AG10803 (cell line): Measurements from ENCODE around the gene RAB29.

Experiments
- DNase-seq: peaks from one replicate; pipeline ENCODE4 v3.0.0; 2010; ENCODE audit warnings: low read depth
- H3K4me3 ChIP-seq: 2 replicates; pipeline ENCODE4 v1.5.1; 2011; ENCODE audit warnings: mild to moderate bottlenecking, low read length, control low read depth
- TF ChIP-seq, protein P1 (sequence below): conservative IDR thresholded peaks from 2 replicates; pipeline ENCODE4 v1.5.1; 2011; ENCODE audit warnings: mild to moderate bottlenecking, low read length, control low read depth, inconsistent platforms

Gene RAB29

DNA sequence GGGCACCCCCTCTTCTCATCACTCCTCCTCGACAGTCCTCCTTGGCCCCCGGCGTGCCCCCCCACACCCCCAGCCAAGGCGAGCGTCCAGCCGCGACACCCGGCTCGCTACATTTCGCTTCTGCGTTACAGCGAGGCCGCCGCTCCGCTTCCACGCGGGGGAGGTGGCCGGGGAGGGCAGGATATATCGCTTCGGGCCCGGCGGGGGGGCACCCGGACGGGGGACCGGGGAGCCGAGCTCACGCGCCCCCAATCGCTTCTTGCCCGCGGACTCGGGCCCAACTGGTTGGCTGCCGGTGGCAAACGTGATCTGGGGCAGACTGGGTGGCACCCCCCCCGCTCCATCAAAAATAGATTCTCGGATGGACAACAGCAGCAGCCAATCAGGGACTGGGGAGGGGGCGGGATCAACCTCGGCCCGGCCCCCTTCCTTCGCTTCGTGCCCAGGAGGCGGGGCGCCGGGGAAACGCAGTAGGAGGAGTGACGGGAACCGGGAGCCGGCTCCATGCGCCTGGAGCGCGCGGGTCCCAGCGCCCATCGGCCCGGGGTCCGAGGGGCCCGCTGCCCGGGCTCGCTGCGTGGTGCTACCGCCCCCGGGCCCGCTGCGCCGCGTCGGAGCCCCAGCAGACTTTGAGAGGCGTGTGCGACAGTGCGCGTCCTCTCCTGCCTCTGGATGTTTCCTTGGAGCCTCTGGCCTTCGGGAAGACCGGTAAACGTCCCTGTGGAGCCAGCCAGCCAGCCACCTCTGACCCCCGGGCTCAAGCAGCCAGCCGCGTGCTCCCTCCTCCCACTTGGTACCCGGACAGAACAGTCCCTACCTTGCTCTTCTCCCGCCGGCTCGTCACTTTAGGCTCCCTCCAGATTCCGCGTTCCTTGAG is 37.8 kb upstream of the RAB29 start, which contains the start of gene SLC41A1:
Gene SLC41A1, minus strand, starts transcription at position 321 of the 877 bp plus-strand sequence. CDS start 2,757 bp downstream, outside the sequence.
- TF ChIP-seq, protein P1, sequence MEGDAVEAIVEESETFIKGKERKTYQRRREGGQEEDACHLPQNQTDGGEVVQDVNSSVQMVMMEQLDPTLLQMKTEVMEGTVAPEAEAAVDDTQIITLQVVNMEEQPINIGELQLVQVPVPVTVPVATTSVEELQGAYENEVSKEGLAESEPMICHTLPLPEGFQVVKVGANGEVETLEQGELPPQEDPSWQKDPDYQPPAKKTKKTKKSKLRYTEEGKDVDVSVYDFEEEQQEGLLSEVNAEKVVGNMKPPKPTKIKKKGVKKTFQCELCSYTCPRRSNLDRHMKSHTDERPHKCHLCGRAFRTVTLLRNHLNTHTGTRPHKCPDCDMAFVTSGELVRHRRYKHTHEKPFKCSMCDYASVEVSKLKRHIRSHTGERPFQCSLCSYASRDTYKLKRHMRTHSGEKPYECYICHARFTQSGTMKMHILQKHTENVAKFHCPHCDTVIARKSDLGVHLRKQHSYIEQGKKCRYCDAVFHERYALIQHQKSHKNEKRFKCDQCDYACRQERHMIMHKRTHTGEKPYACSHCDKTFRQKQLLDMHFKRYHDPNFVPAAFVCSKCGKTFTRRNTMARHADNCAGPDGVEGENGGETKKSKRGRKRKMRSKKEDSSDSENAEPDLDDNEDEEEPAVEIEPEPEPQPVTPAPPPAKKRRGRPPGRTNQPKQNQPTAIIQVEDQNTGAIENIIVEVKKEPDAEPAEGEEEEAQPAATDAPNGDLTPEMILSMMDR = no peak
- H3K4me3 ChIP-seq = peak within 1 kb of the TSS; percentile 83
- DNase-seq = peak; percentile 90

DNA sequence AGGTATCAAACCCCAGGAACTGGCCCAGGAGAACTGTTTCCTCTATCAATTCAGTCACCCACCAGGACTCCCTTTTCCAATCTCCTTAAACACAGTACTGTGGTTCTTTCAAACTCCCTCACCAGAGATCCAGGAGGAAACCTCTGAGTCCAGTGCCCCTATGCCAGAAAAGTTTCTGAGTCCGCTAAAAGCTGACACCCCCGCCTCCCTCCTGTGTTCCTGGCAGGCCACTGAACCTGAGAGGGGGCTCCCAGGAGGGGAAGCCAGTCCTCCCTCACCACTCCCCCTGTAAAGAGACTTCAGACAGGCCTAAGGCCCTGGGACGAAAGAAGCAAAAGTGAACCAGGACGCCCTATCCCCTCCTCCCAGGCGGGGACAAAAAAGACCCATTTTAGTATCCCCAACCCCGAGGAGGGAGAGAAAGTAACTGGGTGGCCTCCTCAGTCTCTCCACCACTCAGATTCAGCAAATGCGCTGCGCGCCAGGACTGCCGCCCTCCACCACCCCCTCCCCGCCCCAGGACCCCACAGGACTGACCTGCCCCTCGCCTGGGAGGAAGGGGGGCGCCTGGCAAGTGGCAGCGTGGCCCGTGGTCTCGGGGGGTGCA is 37.1 kb upstream of the RAB29 start:
- no peak for DNase-seq
- peak overlapping the region; percentile 83 for H3K4me3 ChIP-seq
- TF ChIP-seq, protein P1 = no peak

DNA sequence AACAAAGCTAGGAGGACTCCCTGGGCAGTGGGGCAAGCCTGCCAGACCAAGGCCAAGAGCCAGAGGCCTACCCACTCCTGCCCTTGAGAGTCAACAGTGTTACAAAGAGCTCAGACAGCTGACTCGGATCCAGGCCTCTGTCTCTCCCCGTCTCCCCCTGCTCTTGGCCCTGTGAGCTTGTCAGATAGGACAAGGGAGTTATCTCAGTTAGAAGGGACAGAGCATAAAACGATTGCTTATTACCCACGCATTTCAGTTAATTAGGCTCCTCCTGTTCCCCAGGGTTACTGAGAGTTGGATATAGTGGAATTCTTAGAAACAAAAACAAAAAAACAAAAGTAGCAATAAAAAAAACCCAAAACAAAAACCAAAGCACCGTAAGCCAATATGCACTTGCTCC is 36.4 kb upstream of the RAB29 start:
- TF ChIP-seq, protein P1 = no peak
- no peak for DNase-seq
- peak overlapping the region; percentile 83 for H3K4me3 ChIP-seq

DNA sequence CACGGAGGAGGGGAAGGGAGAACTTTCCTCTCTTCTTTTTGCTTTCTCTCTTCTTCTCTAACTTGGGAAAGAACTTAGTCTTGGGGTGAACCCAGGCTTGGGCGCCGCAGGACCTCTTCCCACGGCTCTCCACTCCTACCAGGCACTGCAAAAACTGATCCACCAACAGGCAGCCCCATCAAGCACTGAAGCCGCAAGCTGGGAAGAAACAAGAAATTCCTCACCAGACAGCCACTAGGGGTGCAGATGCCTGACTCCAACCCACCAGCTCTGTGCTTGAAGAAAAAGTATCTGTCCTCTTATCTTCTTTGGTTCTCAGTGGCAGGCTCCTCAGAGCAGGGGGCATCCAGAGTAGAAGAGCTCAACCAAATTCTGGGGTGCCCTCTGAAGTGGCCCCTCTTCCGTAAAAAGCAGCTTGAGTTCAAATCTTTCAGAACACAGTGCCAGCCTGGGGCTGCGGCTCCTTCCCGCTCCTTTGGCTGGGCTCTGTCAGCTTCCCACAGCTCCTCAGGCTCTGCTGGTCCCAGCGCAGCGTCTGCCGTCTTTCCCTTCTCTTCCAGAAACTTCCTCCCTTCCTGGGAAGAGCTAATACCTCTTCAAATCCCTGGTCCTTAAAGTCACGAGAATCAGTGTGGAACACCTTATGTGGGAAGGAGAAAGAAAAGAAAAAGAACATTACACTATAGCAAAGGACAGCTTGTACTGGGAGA is 35.3 kb upstream of the RAB29 start:
- TF ChIP-seq, protein P1 = peak; percentile 30
- no peak overlapping the region for H3K4me3 ChIP-seq
- no peak for DNase-seq

DNA sequence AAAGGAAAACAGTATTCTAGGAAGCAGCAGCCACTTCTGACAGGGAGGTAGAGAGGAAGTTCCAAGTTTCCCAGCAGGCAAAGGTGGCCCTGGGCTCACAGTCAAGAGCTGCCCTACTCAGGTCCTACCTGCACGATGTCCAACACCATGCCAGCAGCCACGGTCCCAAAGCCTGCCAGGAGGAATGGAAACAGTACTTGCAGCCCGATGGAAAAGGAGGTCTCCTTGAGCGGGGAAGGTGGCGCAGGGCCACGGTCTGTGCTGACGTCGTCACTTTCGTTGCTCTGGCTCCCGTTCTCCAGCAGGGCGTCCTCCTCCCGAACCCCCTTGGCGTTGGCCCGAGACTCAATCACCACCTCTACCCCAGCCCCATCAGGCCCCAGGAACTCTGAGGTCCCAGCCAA is 34.7 kb upstream of the RAB29 start:
- H3K4me3 ChIP-seq = no peak overlapping the region
- no peak for DNase-seq
- TF ChIP-seq, protein P1 = no peak

DNA sequence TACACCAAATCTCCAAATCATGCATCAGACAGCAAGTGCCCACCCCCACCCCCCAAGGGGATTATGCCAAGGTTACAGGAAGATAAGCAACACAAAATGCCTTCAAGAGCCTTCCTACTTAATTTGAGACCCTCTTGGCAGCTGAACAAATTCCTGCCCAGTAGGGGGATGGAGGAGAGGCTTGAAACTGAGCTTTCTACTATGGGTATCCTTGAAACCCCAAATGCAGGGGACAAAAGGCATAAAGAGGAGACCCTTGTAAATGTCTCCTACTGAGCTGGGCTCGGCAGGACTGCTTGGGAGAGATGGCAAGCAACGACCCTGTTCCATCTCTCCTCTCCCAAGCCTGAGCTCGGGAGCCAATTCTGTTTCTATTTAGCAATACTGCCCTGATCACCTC is 34.2 kb upstream of the RAB29 start:
- no peak for DNase-seq
- no peak overlapping the region for H3K4me3 ChIP-seq
- TF ChIP-seq, protein P1 = no peak
